Inflammatory macrophage treated with lipopolysaccharide for 1 hour (primary cell): ENCODE measurements around the gene ACSS2.

Experiments used
- DNase-seq, 2 donors: peaks; one replicate each; pipeline ENCODE4 v3.0.0-alpha.2; 2020 to 2022

ACSS2 gene, protein sequence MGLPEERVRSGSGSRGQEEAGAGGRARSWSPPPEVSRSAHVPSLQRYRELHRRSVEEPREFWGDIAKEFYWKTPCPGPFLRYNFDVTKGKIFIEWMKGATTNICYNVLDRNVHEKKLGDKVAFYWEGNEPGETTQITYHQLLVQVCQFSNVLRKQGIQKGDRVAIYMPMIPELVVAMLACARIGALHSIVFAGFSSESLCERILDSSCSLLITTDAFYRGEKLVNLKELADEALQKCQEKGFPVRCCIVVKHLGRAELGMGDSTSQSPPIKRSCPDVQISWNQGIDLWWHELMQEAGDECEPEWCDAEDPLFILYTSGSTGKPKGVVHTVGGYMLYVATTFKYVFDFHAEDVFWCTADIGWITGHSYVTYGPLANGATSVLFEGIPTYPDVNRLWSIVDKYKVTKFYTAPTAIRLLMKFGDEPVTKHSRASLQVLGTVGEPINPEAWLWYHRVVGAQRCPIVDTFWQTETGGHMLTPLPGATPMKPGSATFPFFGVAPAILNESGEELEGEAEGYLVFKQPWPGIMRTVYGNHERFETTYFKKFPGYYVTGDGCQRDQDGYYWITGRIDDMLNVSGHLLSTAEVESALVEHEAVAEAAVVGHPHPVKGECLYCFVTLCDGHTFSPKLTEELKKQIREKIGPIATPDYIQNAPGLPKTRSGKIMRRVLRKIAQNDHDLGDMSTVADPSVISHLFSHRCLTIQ

DNA sequence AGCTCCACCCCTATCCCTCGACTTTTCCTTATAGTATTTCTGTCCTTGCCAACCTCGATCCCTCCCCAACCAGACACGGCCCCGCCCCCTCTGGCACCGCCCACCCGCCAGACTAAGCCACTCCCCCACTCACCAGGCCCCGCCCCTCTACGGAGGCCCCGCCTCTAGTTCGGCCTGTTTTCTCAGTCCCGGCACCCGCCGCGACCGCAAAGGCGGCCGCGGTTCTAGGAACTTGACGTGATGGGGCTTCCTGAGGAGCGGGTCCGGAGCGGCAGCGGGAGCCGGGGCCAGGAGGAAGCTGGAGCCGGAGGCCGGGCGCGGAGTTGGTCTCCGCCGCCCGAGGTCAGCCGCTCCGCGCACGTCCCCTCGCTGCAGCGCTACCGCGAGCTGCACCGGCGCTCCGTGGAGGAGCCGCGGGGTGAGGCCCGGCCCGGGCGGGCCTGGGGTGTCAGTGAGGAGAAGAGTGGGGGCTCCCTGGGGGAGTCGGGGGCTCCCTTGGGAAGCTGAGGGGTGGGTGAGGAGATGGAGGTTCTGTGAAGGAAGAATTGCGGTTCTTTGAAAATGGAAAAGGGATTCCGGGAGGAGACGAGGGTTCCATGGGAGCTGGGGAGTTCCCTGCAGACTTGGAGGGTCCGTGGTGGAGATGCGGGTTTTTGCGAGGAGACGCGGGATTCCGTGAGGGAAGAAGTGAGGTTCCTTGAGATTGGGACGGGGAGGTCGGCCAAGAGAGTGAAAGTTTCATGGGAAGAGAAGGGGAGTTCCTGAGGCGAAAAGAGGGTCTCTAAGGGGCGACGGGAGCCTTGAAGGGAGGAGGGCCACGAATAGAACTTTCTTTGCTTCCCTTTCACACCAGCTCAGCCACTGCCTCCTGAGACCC is at the start of gene ACSS2:
TSS of gene ACSS2 (plus strand) at position 207 of the 877 bp plus-strand sequence. CDS start at position 241, 34 bp downstream.
- DNase-seq, result peak in 1 of 2 donors; percentile 99

DNA sequence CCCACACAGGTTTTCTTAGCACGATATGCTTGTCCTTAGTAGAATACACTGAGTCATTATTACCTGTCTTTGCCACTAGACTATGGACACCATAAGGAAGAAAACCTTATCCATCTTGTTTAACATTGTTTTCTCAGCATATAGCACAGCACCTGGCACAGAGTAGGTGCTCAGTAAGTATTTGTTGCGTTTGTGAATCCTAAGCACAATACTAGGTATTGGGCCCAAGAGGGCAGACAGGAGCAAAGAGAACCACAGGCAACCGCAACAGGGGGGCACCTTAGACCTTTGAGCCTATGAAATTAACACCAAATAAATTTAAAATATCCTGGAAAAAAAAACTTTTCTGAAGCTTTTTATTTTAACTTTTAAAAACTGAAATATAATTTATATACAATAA is 47.2 kb upstream of the ACSS2 start:
- DNase-seq, result no peak

DNA sequence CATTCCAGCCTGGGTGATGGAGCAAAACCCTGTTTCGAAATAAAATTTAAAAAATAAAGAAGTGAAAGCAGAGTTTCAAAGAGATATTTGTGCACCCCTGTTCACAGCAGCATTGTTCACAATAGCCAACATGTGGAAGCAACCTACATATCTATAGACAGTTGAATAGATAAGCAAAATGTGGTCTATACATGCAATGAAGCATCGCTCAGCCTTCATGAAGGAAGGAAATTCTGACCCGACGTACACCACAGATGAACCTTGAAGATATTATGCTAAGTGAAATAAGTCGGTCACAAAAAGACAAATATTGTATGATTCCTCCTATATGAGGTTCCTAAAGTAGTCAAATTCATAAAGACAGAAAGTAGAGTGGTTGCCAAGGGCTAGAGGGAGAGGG is 44.5 kb upstream of the ACSS2 start:
- peak; percentile 9 to 10 for DNase-seq

DNA sequence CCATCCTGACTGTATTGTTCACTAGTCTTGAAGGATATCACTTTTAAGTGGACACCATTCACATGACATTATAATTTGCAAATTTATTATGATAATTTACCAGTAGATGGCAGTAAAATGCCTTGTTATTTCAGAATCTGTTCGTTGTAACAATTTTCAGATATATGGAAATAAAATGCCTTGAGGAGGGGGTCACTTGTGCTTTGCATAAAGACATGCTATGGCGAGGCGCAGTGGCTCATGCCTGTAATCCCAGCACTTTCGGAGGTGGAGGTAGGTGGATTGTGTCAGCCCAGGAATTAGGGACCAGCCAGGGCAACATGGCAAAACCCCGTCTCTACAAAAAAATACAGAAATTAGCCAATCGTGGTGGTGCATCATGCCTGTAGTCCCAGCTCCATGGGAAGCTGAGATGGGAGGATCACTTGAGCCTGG is 41.9 kb upstream of the ACSS2 start:
- DNase-seq, result peak; percentile 49 to 80

DNA sequence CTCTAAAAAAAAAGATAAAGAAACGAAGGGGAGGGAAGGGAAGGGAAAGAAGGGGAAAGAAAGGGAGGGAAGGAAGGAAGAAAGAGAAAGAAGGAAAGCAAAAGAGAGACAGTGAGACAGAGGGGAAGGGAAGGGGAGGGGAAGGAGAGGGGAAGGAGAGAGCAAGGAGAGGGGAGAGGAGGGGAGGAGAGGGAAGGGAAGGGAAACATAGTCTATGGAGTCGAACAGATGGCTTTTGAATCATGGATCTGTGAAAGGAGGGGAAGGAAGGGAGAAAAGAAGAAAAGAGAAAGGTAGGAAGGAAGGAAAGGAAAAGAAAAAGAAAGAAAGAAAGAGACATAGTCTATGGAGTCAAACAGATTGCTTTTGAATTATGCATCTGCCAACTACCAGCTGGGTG is 34.3 kb upstream of the ACSS2 start:
- no peak for DNase-seq

DNA sequence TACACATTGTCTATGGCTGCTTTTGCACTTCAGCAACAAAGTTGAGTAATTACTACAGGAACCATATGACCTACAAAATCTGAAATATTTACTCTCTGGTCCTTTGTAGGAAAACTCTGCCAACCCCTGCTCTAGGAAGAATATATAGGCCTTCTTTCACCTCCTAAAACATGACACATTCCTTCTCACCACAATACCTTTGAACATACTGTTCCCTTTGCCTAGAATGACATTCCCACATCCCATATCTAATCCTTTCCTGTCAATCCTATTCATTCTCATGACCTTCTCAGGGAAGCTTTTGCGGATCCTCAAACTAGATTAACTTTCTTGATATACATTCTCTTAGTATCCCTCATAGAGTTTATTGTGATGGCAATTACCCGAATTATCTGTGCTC is 33.0 kb upstream of the ACSS2 start:
- no peak for DNase-seq

DNA sequence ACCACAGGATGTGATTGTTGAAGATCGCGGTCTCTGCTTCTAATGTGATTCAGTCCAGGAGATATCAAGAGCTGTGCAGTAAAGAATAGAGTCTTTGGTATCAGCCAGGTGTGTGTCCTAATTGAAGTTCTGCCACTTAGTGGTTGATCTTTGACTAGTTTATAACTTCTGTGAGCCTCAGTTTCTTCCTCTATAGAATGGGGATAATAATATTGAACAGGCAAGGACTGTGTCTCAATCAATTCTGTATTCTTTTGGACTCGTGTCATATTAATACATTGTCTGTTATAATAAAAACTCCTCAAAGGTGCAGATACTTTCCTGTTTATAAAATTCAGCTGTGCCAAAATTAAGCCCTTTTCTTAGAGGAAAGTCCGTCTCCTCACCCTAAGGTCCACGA is 27.8 kb upstream of the ACSS2 start:
- no peak for DNase-seq

DNA sequence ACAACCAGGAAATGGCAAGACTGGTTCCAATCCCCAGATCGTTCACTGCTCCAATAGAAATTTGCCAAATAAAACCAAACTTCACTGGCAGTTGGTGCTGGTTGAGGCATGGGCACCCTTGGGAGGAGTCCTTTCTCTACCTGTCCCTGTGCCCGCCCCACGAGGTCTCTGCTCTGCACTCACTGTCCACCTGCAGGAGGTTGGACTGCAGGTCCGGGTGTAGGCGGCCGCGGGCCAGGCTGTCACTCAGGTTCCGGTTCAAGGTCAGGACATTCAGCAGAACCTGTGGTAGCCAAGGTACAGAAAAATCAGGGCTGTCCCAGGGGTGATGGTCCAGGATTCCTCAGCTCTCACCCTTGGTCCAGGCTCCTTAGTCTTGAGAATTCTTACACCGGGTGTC is 26.6 kb upstream of the ACSS2 start:
- DNase-seq, result no peak

DNA sequence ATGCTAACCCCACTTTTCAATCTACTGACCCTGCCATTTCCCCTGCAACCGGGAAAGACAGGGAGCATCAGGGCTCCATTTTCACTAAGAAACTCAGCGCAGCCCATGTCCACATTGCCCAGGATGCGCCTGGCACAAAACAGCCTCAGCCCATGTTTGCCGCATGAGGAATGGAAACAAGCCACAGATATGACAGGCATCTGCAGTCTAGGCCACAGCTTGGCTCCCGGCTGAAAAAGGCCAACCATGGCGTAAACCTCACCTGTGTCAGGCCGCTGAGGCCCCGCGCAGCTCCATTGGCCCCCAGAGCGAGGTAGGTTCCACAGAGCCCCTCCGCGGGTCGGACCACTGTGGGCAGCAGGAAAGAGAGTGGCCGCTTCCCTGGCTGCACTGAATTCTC is 25.4 kb upstream of the ACSS2 start:
- no peak for DNase-seq

DNA sequence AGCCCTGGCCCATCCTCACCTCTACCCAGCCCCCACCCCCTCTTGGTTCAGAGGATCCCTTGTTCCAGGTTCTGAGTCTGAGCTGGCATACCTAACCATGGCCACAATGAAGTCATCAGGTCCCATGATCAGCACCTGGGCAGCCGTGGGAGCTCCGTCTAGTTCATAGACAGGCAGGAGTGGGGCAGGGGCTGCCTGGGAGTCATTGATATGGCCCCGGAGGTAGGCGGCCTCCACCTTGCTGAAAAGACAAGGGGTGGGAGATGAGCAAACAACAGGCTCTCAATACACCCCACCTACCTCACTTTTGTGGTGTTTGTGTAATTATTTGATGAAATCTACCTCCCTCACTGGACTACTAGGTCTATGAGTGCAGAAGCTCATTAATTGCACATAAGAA is 24.1 kb upstream of the ACSS2 start:
- DNase-seq, result no peak

DNA sequence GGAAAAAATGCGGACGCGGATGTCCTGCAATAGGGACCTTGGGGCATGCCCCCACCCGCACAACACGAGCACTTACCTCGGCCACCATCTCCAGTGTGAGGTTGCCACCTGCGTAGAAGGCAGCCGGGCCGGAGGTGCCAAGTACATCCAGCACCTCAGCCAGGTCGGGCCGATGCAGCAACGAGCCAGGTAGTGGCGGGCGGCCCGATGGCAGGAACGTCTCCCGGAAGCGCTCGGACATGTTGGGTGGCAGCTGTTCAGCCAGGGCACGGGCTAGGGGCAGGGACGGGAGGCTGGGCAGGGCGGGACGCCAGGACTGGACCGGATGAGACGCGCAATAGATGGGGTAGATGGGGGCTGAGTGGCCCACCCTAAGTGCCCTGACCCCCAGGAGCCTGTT is 17.0 kb upstream of the ACSS2 start:
- no peak for DNase-seq

DNA sequence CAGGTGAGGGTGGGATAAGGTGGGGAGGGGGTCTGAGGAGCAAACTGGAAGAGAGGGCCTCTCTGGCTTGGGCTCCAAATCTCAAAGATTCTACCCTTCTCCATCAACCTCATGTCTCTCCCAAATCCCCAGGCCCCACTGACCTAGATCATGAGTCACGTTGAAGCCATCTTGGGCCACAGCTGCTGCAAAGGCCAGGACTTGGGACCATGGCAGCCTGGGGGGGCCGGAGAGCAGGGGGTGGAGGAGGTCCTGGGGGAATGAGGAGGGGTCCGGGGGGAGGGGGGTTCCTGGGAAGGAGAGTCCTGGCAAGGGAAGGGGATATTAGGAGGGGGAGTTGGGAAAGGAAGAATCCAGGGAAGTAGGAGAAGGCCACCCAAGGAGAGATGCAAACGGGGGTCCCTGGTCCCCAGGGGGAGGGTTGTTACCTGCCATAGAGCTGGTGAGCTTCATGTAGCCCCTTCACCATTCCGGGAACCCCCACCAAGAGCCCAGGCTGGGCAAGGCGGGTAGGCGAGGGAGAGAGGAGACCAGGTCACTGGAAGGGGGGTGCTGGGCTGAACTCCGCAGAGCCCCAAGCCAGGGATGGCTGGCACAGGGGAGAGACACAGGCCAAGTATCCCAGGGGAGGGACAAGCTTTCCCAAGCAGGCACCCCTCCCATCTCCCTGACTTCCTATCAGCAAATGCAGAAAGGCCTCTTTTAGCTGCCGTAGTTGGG is 16.4 kb upstream of the ACSS2 start:
- no peak for DNase-seq

DNA sequence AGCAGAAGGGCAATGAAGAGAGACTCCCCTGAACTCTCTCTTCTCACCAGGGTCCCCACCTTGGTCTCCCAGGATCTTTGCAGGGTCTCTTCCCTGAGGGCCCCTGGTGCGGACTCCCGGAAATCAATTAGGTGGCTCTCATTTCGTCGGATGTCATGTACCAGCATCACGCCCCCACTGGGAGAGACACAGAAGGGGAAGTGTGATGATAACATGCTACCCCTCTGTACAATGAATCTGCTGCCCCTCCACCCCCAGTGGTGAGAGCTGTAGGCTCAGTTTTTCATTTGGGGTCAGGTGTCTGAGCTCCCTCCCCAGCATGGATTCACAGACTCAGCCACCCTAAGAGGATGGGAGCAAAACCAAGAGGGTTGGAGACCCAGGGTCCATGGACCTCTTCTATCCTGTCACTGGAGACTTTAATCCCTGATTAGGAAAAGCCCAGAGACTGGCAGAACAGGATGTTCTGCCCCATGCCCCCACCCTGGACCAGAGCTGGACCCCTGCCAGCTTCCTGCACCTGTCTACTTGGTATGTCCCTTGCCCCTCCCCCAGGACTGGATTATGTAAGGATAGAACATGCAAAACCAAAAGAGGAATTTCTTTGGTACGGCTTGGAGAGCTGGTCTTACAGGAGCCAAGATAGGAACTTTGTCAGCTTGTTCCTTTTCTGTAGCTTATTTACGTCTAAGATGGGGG is 14.9 kb upstream of the ACSS2 start:
- DNase-seq, result no peak

DNA sequence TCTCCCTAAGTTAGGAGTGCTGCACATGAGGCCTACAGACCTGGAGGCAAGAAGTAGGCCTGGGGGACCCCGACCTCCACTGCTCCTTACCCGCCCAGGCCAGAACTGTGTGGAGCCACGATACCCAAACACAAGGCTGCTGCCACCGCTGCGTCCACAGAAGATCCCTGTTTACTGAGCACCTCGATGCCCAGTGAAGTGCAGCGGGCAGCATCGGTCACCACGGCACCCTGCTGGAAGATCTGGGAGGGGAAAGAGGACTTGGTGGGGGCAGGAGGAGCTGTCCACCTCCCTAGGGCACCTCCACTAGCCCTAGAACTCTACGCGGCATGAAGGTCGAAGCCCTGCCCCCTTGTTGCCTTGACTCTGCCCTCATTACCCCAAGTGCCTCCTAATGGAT is 13.7 kb upstream of the ACSS2 start:
- no peak for DNase-seq

DNA sequence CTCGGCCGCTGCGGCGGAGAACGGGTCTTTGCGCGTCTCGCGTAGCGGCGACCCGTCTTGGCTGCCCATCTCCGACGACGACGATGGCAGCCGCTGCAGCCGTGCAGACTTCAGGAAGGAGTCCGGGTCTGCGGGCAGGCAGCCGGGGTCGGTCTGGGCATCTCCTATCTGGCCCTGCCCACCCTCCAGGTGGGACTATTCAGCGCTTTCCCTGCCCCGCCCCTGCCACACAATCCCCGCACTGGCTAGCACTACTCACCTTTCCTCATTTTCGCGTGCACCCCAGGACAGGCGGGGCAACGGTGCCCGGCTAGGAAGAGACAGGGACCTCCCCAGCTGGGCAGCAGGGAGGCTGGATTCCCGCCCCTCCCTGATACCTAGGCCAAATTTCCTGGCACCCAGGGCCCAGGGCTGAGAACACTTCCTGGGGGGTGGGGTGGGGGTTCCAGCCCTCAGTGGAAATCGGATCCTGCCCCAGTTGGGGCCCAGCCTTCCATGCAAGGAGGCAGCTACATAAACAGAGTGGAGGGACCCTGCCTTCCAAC is 12.9 kb upstream of the ACSS2 start:
- DNase-seq, result no peak

DNA sequence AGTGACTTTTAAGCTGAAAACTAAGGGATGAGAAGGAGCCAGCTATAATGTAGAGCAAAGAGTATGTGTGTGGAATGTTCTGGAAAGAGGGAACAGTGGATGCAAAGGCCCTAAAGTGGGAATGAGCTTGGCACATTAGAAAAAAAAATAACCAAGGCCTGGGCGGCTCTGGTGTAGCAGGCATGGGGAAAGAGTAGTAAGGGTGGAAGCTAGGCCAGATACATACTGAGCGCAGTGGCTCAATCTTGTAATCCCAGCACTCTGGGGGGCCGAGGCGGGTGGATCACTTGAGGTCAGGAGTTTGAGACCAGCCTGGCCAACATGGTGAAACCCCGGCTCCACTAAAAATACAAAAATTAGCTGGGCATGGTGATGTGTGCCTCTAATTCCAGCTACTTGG is 12.2 kb upstream of the ACSS2 start:
- DNase-seq, result no peak

DNA sequence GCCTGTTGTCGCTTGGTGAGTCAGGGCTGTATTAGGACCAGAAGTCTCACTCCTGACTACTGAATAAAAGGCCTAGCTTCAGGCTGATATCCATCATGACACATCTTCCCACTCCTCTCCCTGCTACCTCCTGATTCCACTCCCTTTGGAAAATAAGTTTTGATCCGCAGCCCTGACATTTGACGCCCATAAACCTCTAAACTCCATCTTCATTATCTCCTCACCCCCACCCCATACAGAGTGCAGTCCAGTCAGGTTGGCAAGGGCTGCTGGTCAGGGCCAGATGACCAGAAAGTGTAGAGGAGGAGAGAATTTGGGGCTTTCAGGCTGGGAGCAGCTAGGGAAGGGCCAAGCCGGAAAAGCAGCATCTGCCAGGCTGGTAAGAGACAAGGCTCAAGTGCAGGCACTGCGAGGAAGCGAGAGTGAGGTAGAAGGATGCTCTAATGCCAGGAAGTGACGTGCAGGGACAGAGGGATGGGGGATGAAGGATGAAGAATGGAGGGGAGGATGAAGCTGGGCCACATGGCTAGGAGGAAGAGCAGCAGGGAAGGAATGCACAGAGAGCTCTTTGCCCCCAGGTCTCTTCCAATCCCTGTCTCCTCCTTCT is 5.0 kb upstream of the ACSS2 start:
- DNase-seq, result no peak

DNA sequence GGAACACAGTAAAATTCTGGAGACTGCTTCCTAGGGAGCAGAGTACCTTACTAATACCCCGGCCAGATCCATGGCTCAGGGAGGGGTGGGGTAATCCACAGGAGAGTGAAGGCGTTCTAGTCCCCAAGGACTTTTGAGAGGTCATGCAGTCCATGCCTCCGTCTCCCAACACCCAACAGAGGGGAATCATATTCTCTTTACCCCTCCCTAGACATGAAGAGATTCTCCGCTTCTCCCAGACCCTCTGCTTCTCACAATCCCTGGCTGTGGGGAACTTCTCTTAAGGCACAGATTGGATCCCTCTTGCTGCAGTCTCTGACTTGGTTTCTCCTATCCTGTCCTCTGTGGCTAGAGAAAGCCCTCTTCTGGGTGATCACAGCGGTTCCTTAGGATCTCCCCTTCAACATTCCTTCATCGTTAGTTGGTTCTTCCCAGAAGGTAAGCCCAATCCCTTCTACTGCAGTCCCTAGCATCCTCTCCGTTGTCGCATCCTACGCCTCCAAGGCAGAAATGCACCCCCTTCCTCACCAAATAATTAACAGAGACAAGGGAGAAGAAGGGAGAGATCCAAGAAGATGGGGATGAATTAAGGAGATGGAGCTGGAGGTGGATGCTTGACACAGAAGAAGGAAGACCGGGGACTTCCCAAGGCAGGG is 4.3 kb upstream of the ACSS2 start:
- DNase-seq, result no peak

DNA sequence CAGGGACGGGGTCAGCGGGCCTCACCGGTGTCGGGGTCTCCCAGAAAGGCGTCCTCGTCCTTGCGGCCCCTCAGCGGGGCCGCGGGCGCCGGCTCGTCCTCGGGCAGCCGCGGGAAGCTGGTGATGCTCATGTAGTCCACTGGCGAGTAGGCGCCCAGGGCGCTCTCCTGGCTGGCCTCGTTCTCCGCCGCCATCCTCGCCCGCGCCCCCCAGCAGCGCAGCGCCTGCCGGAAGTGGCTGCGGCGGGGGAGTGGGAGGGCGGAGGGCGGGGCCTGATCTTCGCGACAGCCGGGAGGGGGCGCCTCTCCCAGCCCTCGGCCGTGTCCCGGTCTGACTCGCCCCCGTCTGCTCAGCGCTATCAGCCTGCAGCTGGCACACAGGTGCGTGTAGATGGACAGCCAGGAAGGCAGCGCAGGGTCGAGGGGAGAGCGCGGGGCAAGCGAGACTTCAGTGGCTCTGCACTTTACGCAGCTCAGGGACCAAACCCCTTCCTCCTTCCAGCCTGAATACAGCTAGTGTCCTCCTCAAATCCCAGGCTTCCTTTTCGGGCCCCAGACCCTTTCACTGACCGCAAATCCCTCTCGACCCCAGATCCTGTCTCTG is 3.7 kb upstream of the ACSS2 start, which contains the start of gene GGT7:
TSS of gene GGT7 (minus strand) at position 235 of the 603 bp plus-strand sequence. CDS start at position 194, 41 bp downstream.
- peak; percentile 44 to 77 for DNase-seq

DNA sequence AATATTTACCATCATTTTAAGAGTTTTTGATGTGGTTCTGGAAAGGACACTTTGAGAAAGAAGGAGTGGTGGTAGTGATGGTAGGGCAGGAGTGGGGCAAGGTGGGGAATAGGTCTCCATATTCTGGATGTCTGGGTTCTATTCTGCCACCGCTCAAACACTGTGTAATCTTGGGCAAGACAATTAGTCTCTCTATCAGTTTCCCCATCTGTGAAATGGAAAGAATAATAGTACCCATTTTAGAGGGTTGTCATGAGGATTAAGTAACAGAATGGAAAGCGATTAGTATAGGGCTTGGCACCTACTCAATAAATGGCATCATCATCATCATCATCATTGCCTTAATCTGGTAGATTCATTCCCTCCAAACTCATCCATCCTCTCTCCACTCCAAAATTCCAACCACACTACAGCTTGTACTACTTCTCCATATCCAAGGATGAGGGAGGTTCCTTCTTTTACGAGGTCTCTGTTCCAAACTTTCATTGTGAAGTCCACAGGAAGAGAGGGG is 2.8 kb upstream of the ACSS2 start:
- DNase-seq, result no peak
